ENCODE measurements around the gene SF3B1. TPM values are rescaled to one million over a fixed set of nuclear protein-coding genes. Genes with fewer than 3 reads are reported as not detected.

Gene SF3B1, protein sequence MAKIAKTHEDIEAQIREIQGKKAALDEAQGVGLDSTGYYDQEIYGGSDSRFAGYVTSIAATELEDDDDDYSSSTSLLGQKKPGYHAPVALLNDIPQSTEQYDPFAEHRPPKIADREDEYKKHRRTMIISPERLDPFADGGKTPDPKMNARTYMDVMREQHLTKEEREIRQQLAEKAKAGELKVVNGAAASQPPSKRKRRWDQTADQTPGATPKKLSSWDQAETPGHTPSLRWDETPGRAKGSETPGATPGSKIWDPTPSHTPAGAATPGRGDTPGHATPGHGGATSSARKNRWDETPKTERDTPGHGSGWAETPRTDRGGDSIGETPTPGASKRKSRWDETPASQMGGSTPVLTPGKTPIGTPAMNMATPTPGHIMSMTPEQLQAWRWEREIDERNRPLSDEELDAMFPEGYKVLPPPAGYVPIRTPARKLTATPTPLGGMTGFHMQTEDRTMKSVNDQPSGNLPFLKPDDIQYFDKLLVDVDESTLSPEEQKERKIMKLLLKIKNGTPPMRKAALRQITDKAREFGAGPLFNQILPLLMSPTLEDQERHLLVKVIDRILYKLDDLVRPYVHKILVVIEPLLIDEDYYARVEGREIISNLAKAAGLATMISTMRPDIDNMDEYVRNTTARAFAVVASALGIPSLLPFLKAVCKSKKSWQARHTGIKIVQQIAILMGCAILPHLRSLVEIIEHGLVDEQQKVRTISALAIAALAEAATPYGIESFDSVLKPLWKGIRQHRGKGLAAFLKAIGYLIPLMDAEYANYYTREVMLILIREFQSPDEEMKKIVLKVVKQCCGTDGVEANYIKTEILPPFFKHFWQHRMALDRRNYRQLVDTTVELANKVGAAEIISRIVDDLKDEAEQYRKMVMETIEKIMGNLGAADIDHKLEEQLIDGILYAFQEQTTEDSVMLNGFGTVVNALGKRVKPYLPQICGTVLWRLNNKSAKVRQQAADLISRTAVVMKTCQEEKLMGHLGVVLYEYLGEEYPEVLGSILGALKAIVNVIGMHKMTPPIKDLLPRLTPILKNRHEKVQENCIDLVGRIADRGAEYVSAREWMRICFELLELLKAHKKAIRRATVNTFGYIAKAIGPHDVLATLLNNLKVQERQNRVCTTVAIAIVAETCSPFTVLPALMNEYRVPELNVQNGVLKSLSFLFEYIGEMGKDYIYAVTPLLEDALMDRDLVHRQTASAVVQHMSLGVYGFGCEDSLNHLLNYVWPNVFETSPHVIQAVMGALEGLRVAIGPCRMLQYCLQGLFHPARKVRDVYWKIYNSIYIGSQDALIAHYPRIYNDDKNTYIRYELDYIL
- total RNA-seq (2022; extraction: Qiagen RNA extraction; ENCODE audit: low read depth): 115 to 140 TPM (median 121 TPM) in 5 replicates

DNA sequence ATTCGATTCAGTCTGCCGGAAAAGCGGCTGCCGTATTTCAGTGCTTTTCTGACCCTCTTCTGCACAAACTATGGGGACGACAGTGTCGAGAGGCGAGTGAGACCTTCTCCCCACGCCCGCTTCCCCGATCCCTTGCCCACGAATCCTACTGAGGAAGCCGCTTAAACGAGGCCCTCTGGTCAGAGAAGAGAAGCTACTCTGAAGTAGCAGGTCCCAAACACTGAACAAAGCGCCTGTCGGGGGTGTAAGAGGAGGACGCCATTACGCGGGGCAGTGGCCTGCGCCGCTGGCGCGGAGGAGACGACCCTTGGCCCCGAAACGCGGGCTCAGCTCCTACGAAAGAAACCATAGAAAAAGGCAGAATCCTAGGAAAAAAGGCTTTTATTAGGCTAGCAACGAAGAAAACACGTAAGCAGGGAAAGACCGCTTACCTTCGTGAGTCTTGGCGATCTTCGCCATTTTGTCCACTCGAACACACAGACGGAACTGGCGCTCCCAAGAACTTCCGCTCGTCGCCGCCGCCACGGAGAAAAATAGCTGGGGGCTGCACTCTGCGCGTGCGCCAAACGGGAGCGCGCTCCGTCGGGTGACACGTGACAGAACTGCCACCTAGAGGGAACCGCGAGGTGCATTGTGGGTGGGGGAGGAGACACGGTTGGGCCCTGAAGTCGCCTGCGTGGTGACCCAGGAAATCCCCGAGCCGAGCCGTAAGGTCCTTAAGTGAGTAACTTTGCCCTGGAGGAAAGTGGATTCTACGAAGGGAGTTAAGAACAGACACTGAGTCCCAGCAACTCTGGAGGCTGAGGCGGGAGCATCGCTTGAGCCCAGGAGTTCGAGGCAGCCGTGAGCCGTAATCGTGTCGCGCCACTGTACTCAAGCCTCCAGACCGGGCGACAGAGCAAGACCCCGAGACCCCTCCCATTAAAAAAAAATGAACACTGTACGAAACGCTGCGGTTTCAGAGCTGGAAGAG is at the start of gene SF3B1:
Gene SF3B1, minus strand, starts transcription at position 488 of the 973 bp plus-strand sequence. Its CDS starts 29 bp downstream, at position 459.

DNA sequence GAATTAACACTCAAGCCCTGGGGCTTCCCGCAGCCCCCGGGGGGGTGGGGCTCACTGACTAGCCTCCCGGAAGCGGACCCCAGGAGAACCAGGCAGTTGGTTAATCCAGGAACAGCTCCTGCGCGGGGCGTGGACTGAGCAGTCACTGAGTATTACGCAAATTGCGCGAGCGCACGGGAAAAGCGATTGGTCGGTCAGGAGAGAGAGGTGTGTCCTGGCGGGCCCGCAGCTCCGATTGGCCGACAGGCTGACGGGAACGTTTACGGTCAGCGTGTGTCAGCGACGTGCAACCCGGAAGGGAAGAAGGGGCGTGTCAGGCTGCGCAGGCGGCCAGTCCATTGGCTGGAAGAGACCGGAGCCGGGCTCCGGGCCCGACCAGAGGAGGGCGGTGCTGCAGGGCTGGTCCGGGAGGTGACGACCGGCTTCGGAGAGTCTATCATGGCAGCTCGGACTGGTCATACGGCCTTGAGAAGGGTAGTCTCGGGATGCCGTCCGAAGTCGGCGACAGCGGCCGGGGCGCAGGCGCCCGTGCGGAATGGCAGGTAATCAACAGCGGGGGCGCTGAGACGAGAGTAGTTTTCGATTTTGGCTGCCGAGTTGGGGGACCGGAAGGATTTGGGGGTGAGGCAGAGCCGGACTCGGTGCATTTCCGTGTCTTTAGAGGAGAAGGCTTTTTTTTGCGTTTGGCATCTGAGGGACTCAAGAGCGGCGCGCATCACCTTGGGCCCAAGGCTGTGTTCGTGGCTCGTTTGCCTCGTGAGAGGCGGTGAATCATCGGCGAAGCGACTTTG is 18.5 kb upstream of the SF3B1 start, which contains the start of gene COQ10B:
Gene COQ10B, plus strand, starts transcription at position 430 of the 791 bp plus-strand sequence. Its CDS starts 9 bp downstream, at position 439.

Other genes with a start within 250 kb of the SF3B1 start
- 0.78 to 2.5 TPM (median 1.5 TPM) in 5 replicates for gene ANKRD44, start 124.2 kb downstream of the SF3B1 start, total RNA-seq (2022; extraction: Qiagen RNA extraction; ENCODE audit: low read depth)
- gene COQ10B, start 18.5 kb upstream of the SF3B1 start, total RNA-seq (2022; extraction: Qiagen RNA extraction; ENCODE audit: low read depth): 9.5 to 24.6 TPM (median 19.6 TPM) in 5 replicates
- gene HSPD1, start 64.8 kb upstream of the SF3B1 start, total RNA-seq (2022; extraction: Qiagen RNA extraction; ENCODE audit: low read depth): 534 to 719 TPM (median 649 TPM) in 5 replicates
- gene HSPE1, start 65.4 kb upstream of the SF3B1 start, total RNA-seq (2022; extraction: Qiagen RNA extraction; ENCODE audit: low read depth): 453 to 975 TPM (median 543 TPM) in 5 replicates
- gene MOB4, start 81.0 kb upstream of the SF3B1 start, total RNA-seq (2022; extraction: Qiagen RNA extraction; ENCODE audit: low read depth): 7.3 to 38.8 TPM (median 28.8 TPM) in 5 replicates
- not detected in 5 replicates for gene RFTN2, start 240.6 kb upstream of the SF3B1 start, total RNA-seq (2022; extraction: Qiagen RNA extraction; ENCODE audit: low read depth)

Data from A549 treated with RU486 at 1 μM for 4 hours (cell line).